Activated CD8-positive, alpha-beta memory T cell treated with anti-CD3 and anti-CD28 coated beads, Interleukin-2, amount 10 ng/mL, durations not matched to agents 7 days and 5 days (primary cell): ENCODE results near the gene NACC2. TPM values are rescaled to one million over a fixed set of nuclear protein-coding genes. Genes with fewer than 3 reads are reported as not detected.

Experiments
- ATAC-seq: fragments of 150-1000 bp; cut with Tn5 transposase; one replicate; pipeline ENCODE4 v1.10.0; 2021; ENCODE audit warnings: moderate library complexity
- CTCF ChIA-PET: fragments of 350-600 bp; sonication (Branson Sonifier 250); formaldehyde crosslinking; loops from one replicate; lab custom pipeline; 2021; ENCODE audit warnings: antibody characterized with exemption; lab: Charles Lee
- DNase-seq: peaks from one replicate; pipeline ENCODE4 v3.0.0-alpha.2; 2020
- H3K27ac Mint-ChIP-seq: one replicate; pipeline ENCODE4 v1.8.0; 2021; ENCODE audit warnings: mild to moderate bottlenecking, mixed read lengths
- H3K27me3 Mint-ChIP-seq: one replicate; pipeline ENCODE4 v1.8.0; 2021; ENCODE audit warnings: mixed read lengths
- H3K36me3 Mint-ChIP-seq: one replicate; pipeline ENCODE4 v1.8.0; 2021; ENCODE audit warnings: mild to moderate bottlenecking, mixed read lengths
- H3K4me1 Mint-ChIP-seq: one replicate; pipeline ENCODE4 v1.8.0; 2021; ENCODE audit warnings: mixed read lengths
- H3K4me3 Mint-ChIP-seq: one replicate; pipeline ENCODE4 v1.8.0; 2021; ENCODE audit warnings: mild to moderate bottlenecking, moderate library complexity, mixed read lengths
- H3K9me3 Mint-ChIP-seq: one replicate; pipeline ENCODE4 v1.8.0; 2022; ENCODE audit warnings: low read depth, mixed read lengths
- total RNA-seq, 2 experiments: library from RNA; stranded (reverse); gene quantifications; one replicate each; pipeline ENCODE4 v1.2.3, GENCODE V29; 2021

The NACC2 gene
- 1 to 10 TPM; 6.3 to 9.7 TPM for total RNA-seq

GRCh38 chr9:136095070-136096058 is at the start of gene NACC2:
Gene NACC2, minus strand, starts transcription at chr9:136095289. Its CDS starts 44,768 bp downstream, at chr9:136050521.
- CTCF ChIA-PET, result interaction anchor here (0.6 to 6.1 kb wide), 5 partner anchors 12 to 26 kb away, joined by 3 to 51 read pairs (median 6); no protein-coding TSS in a partner anchor
- no peak for DNase-seq
- H3K4me3 Mint-ChIP-seq, result peak within 1 kb of the TSS; percentile 63
- H3K4me1 Mint-ChIP-seq, result peaks cover 11% of the 10 kb centered on the region
- no peaks in the 10 kb centered on the region for H3K9me3 Mint-ChIP-seq
- ATAC-seq, result peak; percentile 47
- no peaks in the 10 kb centered on the region for H3K36me3 Mint-ChIP-seq
- no peaks in the 10 kb centered on the region for H3K27me3 Mint-ChIP-seq
- no peak within 1 kb of the TSS for H3K27ac Mint-ChIP-seq

GRCh38 chr9:136144450-136144849 is 49.4 kb upstream of the NACC2 start:
- Mint-ChIP-seq H3K4me3 (no peak overlapping the region), H3K9me3 (no peaks in the 10 kb centered on the region), H3K27me3 (no peaks in the 10 kb centered on the region), H3K36me3 (no peaks in the 10 kb centered on the region), H3K4me1 (no peaks in the 10 kb centered on the region), H3K27ac (no peak overlapping the region)
- CTCF ChIA-PET, result interaction anchor here (1.1 kb wide), 1 partner anchor 22 kb away, joined by 4 read pairs; no protein-coding TSS in a partner anchor
- no peak for ATAC-seq
- no peak for DNase-seq

GRCh38 chr9:136143215-136144001 is 48.3 kb upstream of the NACC2 start:
- no peak for DNase-seq
- CTCF ChIA-PET, result interaction anchor here (0.7 kb wide), 1 partner anchor 124 kb away, joined by 3 read pairs; no protein-coding TSS in a partner anchor
- Mint-ChIP-seq H3K27me3 (peaks cover 2% of the 10 kb centered on the region), H3K9me3 (no peaks in the 10 kb centered on the region), H3K36me3 (no peaks in the 10 kb centered on the region), H3K4me1 (no peaks in the 10 kb centered on the region), H3K4me3 (no peak overlapping the region), H3K27ac (no peak overlapping the region)
- no peak for ATAC-seq

GRCh38 chr9:136142859-136143214 is 47.7 kb upstream of the NACC2 start:
- Mint-ChIP-seq H3K4me3 (no peak overlapping the region), H3K27ac (no peak overlapping the region), H3K9me3 (no peaks in the 10 kb centered on the region), H3K36me3 (no peaks in the 10 kb centered on the region), H3K27me3 (peaks cover 2% of the 10 kb centered on the region), H3K4me1 (no peaks in the 10 kb centered on the region)
- no peak for ATAC-seq
- no peak for DNase-seq
- CTCF ChIA-PET, result no interaction called here

- CTCF ChIA-PET, result no interaction called here
- H3K27me3 Mint-ChIP-seq, result peaks cover 2% of the 10 kb centered on the region
These were observed 47.3 kb upstream of the NACC2 start for GRCh38 chr9:136142414-136142796.

GRCh38 chr9:136141682-136142413 is 46.8 kb upstream of the NACC2 start:
- ATAC-seq, result no peak
- Mint-ChIP-seq H3K4me1 (no peaks in the 10 kb centered on the region), H3K36me3 (no peaks in the 10 kb centered on the region), H3K27me3 (peaks cover 2% of the 10 kb centered on the region), H3K27ac (no peak overlapping the region), H3K9me3 (no peaks in the 10 kb centered on the region), H3K4me3 (no peak overlapping the region)
- CTCF ChIA-PET, result no interaction called here
- no peak for DNase-seq

More at GRCh38 chr9:136142414-136142796, 47.3 kb upstream of the NACC2 start:
- Mint-ChIP-seq H3K4me3 (no peak overlapping the region), H3K4me1 (no peaks in the 10 kb centered on the region), H3K36me3 (no peaks in the 10 kb centered on the region), H3K27ac (no peak overlapping the region), H3K9me3 (no peaks in the 10 kb centered on the region)
- DNase-seq, result no peak
- no peak for ATAC-seq

GRCh38 chr9:136140966-136141365 is 45.9 kb upstream of the NACC2 start:
- H3K27ac Mint-ChIP-seq, result no peak overlapping the region
- H3K4me3 Mint-ChIP-seq, result no peak overlapping the region
- ATAC-seq, result no peak
- no peaks in the 10 kb centered on the region for H3K36me3 Mint-ChIP-seq
- DNase-seq, result no peak
- peaks cover 2% of the 10 kb centered on the region for H3K27me3 Mint-ChIP-seq
- H3K9me3 Mint-ChIP-seq, result no peaks in the 10 kb centered on the region
- CTCF ChIA-PET, result no interaction called here
- no peaks in the 10 kb centered on the region for H3K4me1 Mint-ChIP-seq

GRCh38 chr9:136140046-136140445 is 45.0 kb upstream of the NACC2 start:
- CTCF ChIA-PET, result interaction anchor here (1.2 kb wide), 1 partner anchor 11 kb away, joined by 4 read pairs; no protein-coding TSS in a partner anchor
- no peaks in the 10 kb centered on the region for H3K36me3 Mint-ChIP-seq
- no peaks in the 10 kb centered on the region for H3K9me3 Mint-ChIP-seq
- DNase-seq (no peak), ATAC-seq (no peak)
- no peak overlapping the region for H3K27ac Mint-ChIP-seq
- no peak overlapping the region for H3K4me3 Mint-ChIP-seq
- no peaks in the 10 kb centered on the region for H3K4me1 Mint-ChIP-seq
- H3K27me3 Mint-ChIP-seq, result peaks cover 2% of the 10 kb centered on the region

- peaks cover 11% of the 10 kb centered on the region for H3K27me3 Mint-ChIP-seq
- CTCF ChIA-PET, result interaction anchor here (1.3 to 2.4 kb wide), 3 partner anchors 16 to 171 kb away, joined by 3 to 11 read pairs (median 9); no protein-coding TSS in a partner anchor
- no peaks in the 10 kb centered on the region for H3K36me3 Mint-ChIP-seq
- H3K4me1 Mint-ChIP-seq, result no peaks in the 10 kb centered on the region
- no peaks in the 10 kb centered on the region for H3K9me3 Mint-ChIP-seq
- H3K4me3 Mint-ChIP-seq, result no peak overlapping the region
- no peak overlapping the region for H3K27ac Mint-ChIP-seq
- DNase-seq (peak; percentile 69), ATAC-seq (no peak)
These were observed 43.5 kb upstream of the NACC2 start for GRCh38 chr9:136138566-136138965.

GRCh38 chr9:136137321-136138265 is 42.5 kb upstream of the NACC2 start:
- H3K27me3 Mint-ChIP-seq, result peaks cover 14% of the 10 kb centered on the region
- H3K4me1 Mint-ChIP-seq, result no peaks in the 10 kb centered on the region
- no peak overlapping the region for H3K27ac Mint-ChIP-seq
- H3K36me3 Mint-ChIP-seq, result no peaks in the 10 kb centered on the region
- CTCF ChIA-PET, result interaction anchor here (1.3 to 2.4 kb wide), 3 partner anchors 13 to 170 kb away, joined by 3 to 11 read pairs (median 9); no protein-coding TSS in a partner anchor
- H3K9me3 Mint-ChIP-seq, result no peaks in the 10 kb centered on the region
- no peak for DNase-seq
- ATAC-seq, result no peak
- H3K4me3 Mint-ChIP-seq, result no peak overlapping the region

GRCh38 chr9:136136127-136136925 is 41.2 kb upstream of the NACC2 start:
- Mint-ChIP-seq H3K27me3 (peaks cover 25% of the 10 kb centered on the region), H3K27ac (no peak overlapping the region), H3K4me1 (no peaks in the 10 kb centered on the region), H3K4me3 (no peak overlapping the region), H3K9me3 (no peaks in the 10 kb centered on the region), H3K36me3 (no peaks in the 10 kb centered on the region)
- no peak for DNase-seq
- CTCF ChIA-PET, result no interaction called here
- ATAC-seq, result no peak
